GM23338 (cell line): Measurements from ENCODE around the gene SALL2. TPM values are rescaled to one million over a fixed set of nuclear protein-coding genes. Genes with fewer than 3 reads are reported as not detected.

Experiments used
- ATAC-seq: fragments of 200-7000 bp; cut with Tn5 transposase; 3 replicates; pipeline ENCODE4 v1.9.1; 2020
- DNase-seq: peaks from one replicate; pipeline ENCODE4 v3.0.0-alpha.2; 2015; ENCODE audit warnings: low spot score
- H2AFZ ChIP-seq: fragments of 200-600 bp; sonication (generic); 2 replicates; pipeline ENCODE4 v1.8.0; 2016; ENCODE audit warnings: antibody characterized with exemption, mild to moderate bottlenecking, moderate library complexity
- H3F3A ChIP-seq: fragments of 200-600 bp; sonication (generic); replicated peaks from 2 replicates; pipeline ENCODE4 v1.8.0; 2017; ENCODE audit warnings: antibody characterized with exemption, mixed run types, low read depth
- H3K27ac ChIP-seq: fragments of 200-600 bp; sonication (generic); 2 replicates; pipeline ENCODE4 v1.6.1; 2016; ENCODE audit warnings: low read depth
- H3K27me3 ChIP-seq: fragments of 200-600 bp; sonication (generic); 2 replicates; pipeline ENCODE4 v1.8.0; 2016; ENCODE audit warnings: mild to moderate bottlenecking, mixed run types, moderate library complexity; ENCODE audit not compliant: insufficient read depth
- H3K36me3 ChIP-seq: fragments of 200-600 bp; sonication (generic); 2 replicates; pipeline ENCODE4 v1.8.0; 2016; ENCODE audit warnings: mild to moderate bottlenecking; ENCODE audit not compliant: insufficient read depth
- H3K4me1 ChIP-seq: fragments of 200-600 bp; sonication (generic); 2 replicates; pipeline ENCODE4 v1.8.0; 2016; ENCODE audit warnings: mild to moderate bottlenecking, moderate library complexity; ENCODE audit not compliant: insufficient read depth
- H3K4me2 ChIP-seq: fragments of 200-600 bp; sonication (generic); 2 replicates; pipeline ENCODE4 v1.7.1; 2017; ENCODE audit warnings: mixed run types
- H3K4me3 ChIP-seq: fragments of 200-600 bp; sonication (generic); 2 replicates; pipeline ENCODE4 v1.6.1; 2016; ENCODE audit warnings: mixed run types
- H3K79me2 ChIP-seq: fragments of 200-600 bp; sonication (generic); replicated peaks from 2 replicates; pipeline ENCODE4 v1.8.0; 2017; ENCODE audit warnings: mild to moderate bottlenecking; ENCODE audit not compliant: insufficient read depth
- H3K9me2 ChIP-seq: fragments of 200-600 bp; sonication (generic); 2 replicates; pipeline ENCODE4 v1.8.0; 2017; ENCODE audit not compliant: insufficient read depth
- H4K20me1 ChIP-seq: fragments of 200-600 bp; sonication (generic); replicated peaks from 2 replicates; pipeline ENCODE4 v1.8.0; 2017; ENCODE audit warnings: mild to moderate bottlenecking; ENCODE audit not compliant: insufficient read depth
- H3K27ac Mint-ChIP-seq: 2 replicates; pipeline ENCODE4 v1.8.0; 2020; ENCODE audit warnings: inconsistent platforms, mild to moderate bottlenecking, moderate library complexity, mixed read lengths
- H3K27me3 Mint-ChIP-seq: 3 replicates; pipeline ENCODE4 v1.8.0; 2022; ENCODE audit warnings: low read depth, mild to moderate bottlenecking, moderate library complexity, mixed read lengths, inconsistent platforms; ENCODE audit not compliant: insufficient read depth, poor library complexity
- H3K36me3 Mint-ChIP-seq: 3 replicates; pipeline ENCODE4 v1.8.0; 2021; ENCODE audit warnings: low read depth, mild to moderate bottlenecking, inconsistent platforms, moderate library complexity, mixed read lengths
- H3K4me1 Mint-ChIP-seq: 3 replicates; pipeline ENCODE4 v1.8.0; 2020; ENCODE audit warnings: mild to moderate bottlenecking, inconsistent platforms, mixed read lengths
- H3K4me3 Mint-ChIP-seq: 3 replicates; pipeline ENCODE4 v1.8.0; 2021; ENCODE audit warnings: moderate library complexity, mild to moderate bottlenecking, inconsistent platforms, mixed read lengths
- H3K9me3 Mint-ChIP-seq: 3 replicates; pipeline ENCODE4 v1.8.0; 2020; ENCODE audit warnings: moderate library complexity, mild to moderate bottlenecking, inconsistent platforms, mixed read lengths
- CREB1 ChIP-seq: fragments of 250-450 bp; sonication (Bioruptor Pico); IDR thresholded peaks from 2 replicates; pipeline ENCODE4 v1.5.0; 2020; ENCODE audit warnings: low read depth, mild to moderate bottlenecking, moderate library complexity
- POLR2AphosphoS5 ChIP-seq: IDR thresholded peaks from 2 replicates; pipeline ENCODE4 v1.6.1; 2016; ENCODE audit warnings: antibody characterized with exemption, low read depth
- ZNF114 ChIP-seq: fragments of 250-450 bp; sonication (Bioruptor Pico); IDR thresholded peaks from 2 replicates; pipeline ENCODE4 v1.5.0; 2020; ENCODE audit warnings: mild to moderate bottlenecking, moderate library complexity
- ZNF331 ChIP-seq: fragments of 250-450 bp; sonication (Bioruptor Pico); IDR thresholded peaks from 2 replicates; pipeline ENCODE4 v1.5.0; 2020; ENCODE audit warnings: low read depth, mild to moderate bottlenecking, moderate library complexity
- long read RNA-seq: library from polyadenylated mRNA; unstranded; transcript quantifications from one replicate; pipeline ENCODE4 v2.0.0, GENCODE V29; 2020; ENCODE audit not compliant: unreplicated experiment
- polyA plus RNA-seq: library from polyadenylated mRNA; unstranded; fragments of >200 nt; fragmentation: Nextera tagmentation; extraction: Ambion mirVana; gene quantifications from 2 replicates; pipeline ENCODE4 v1.2.1, GENCODE V29; 2016
- total RNA-seq: library from RNA; depleted of rRNA; stranded (reverse); fragments of >200 nt; shearing (Covaris generic); gene quantifications from 2 replicates; pipeline ENCODE4 v1.2.3, GENCODE V29; 2014; rRNA removed
- TF ChIP-seq, protein P1 (sequence below): IDR thresholded peaks from one replicate; pipeline ENCODE4 v1.6.1; 2018; ENCODE audit warnings: antibody characterized with exemption; ENCODE audit not compliant: unreplicated experiment
- TF ChIP-seq, protein P2 (sequence below), 2 experiments: fragments of 200-600 bp in 1 of 2; sonication (generic) in 1 of 2; conservative IDR thresholded peaks; 2 replicates each; pipeline versions ENCODE4 v1.5.1 to v1.6.1; 2016 to 2017; ENCODE audit warnings: antibody characterized with exemption in 2 of 2, low read depth in 2 of 2, mild to moderate bottlenecking in 2 of 2, moderate library complexity in 1 of 2
- TF ChIP-seq, protein P3 (sequence below): IDR thresholded peaks from 2 replicates; pipeline ENCODE4 v1.6.1; 2016; ENCODE audit warnings: antibody characterized with exemption

SALL2 gene
- total RNA-seq (256 and 281 TPM in 2 replicates), polyA plus RNA-seq (121 TPM in 2 replicates)
- long read RNA-seq, partial matches to known transcripts = 2 of 26 reads
- long read RNA-seq, other reads (novel, unspliced or antisense) = 19 of 26 reads

DNA sequence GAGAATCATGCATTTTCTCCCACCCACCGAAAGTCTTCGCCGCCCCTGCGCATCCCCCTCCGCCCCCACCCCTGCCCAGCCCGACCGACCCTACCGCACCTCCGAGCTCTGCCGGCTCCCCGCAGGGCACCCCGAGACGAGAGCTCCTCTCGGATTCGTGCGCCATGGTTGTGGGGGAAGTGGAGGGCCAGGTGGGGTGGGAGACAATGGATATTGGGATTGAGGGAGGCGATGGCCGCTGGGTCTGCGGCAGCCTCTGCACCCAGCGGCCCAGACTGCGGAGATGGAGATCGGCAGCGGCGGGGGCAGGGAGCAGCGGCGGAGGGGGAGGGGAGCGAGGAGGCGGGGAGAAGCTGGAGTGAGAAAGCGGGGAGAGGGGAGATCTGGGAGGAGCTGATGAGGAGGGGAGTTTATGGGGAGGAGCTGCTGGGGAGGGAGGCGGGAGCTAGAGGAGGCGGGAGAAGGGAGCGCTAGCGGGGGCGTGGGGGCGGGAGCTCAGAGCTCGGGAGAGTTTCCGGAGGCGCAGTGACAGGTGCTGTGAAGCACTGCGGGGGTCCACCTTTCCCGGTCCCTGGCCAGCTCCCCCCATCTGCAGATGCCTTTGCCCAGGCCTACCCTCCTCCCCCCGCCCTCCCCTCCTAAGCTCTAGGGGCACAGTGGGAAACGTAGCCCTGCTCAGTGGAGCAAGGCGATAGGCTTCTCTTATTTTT lies at the start of gene SALL2:
Gene SALL2, minus strand, starts transcription at position 385 of the 710 bp plus-strand sequence. Its CDS starts 219 bp downstream, at position 166.
- ATAC-seq = peak; percentile 69
- Histone ChIP-seq H4K20me1 (peaks cover 19% of the 10 kb centered on the region), H3K27ac (peak within 1 kb of the TSS; percentile 99), H2AFZ (no peak within 1 kb of the TSS), H3K79me2 (peaks cover 81% of the 10 kb centered on the region), H3F3A (peaks cover 30% of the 10 kb centered on the region), H3K4me2 (peak within 1 kb of the TSS; percentile 85), H3K9me2 (no peaks in the 10 kb centered on the region), H3K4me1 (peaks cover 76% of the 10 kb centered on the region), H3K4me3 (peak within 1 kb of the TSS; percentile 74), H3K27me3 (no peaks in the 10 kb centered on the region), H3K36me3 (peaks cover 30% of the 10 kb centered on the region)
- DNase-seq = peak; percentile 99
- peak within 1 kb of the TSS; percentile 99 for H3K27ac Mint-ChIP-seq
- peaks cover 72% of the 10 kb centered on the region for H3K36me3 Mint-ChIP-seq
- H3K27me3 Mint-ChIP-seq = peaks cover 39% of the 10 kb centered on the region
- peak within 1 kb of the TSS; percentile 83 for H3K4me3 Mint-ChIP-seq
- no peaks in the 10 kb centered on the region; the same call in 1 of the 3 replicates for H3K9me3 Mint-ChIP-seq
- 0 out of 2 replicates have a peak, but pooled peaks have one; percentile 19 for TF ChIP-seq CREB1
- peak; percentile 66 for TF ChIP-seq POLR2AphosphoS5
- TF ChIP-seq, protein P1, sequence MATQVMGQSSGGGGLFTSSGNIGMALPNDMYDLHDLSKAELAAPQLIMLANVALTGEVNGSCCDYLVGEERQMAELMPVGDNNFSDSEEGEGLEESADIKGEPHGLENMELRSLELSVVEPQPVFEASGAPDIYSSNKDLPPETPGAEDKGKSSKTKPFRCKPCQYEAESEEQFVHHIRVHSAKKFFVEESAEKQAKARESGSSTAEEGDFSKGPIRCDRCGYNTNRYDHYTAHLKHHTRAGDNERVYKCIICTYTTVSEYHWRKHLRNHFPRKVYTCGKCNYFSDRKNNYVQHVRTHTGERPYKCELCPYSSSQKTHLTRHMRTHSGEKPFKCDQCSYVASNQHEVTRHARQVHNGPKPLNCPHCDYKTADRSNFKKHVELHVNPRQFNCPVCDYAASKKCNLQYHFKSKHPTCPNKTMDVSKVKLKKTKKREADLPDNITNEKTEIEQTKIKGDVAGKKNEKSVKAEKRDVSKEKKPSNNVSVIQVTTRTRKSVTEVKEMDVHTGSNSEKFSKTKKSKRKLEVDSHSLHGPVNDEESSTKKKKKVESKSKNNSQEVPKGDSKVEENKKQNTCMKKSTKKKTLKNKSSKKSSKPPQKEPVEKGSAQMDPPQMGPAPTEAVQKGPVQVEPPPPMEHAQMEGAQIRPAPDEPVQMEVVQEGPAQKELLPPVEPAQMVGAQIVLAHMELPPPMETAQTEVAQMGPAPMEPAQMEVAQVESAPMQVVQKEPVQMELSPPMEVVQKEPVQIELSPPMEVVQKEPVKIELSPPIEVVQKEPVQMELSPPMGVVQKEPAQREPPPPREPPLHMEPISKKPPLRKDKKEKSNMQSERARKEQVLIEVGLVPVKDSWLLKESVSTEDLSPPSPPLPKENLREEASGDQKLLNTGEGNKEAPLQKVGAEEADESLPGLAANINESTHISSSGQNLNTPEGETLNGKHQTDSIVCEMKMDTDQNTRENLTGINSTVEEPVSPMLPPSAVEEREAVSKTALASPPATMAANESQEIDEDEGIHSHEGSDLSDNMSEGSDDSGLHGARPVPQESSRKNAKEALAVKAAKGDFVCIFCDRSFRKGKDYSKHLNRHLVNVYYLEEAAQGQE = no peak
- peaks cover 84% of the 10 kb centered on the region for H3K4me1 Mint-ChIP-seq

DNA sequence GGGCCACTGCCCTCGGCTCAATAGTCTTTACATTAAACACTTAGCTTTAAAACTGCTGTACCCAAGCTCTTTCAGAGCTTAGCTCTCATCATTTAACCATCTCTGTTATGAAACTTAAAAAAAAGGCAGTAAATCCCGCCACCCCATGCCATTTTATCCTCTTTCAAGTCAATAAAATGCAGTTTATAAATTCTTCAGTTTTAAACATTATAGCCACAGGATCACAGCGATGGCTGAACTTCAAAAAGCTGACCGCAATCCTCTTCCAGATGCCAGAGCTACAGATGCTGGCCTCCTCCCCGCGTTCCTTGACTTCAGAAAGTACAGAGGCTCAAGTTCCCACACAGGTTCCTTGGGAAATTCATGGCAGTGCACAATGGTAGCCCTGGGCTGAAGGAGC lies 49.5 kb upstream of the SALL2 start:
- Mint-ChIP-seq H3K4me3 (no peak overlapping the region), H3K9me3 (peaks cover 9% of the 10 kb centered on the region), H3K4me1 (no peaks in the 10 kb centered on the region), H3K27me3 (peaks cover 7% of the 10 kb centered on the region), H3K36me3 (0 out of 3 replicates have a peak, but pooled peaks cover 2% of the 10 kb centered on the region), H3K27ac (no peak overlapping the region)
- Histone ChIP-seq H3K9me2 (no peaks in the 10 kb centered on the region), H3F3A (no peaks in the 10 kb centered on the region), H4K20me1 (no peaks in the 10 kb centered on the region), H3K27me3 (no peaks in the 10 kb centered on the region), H3K4me3 (no peak overlapping the region), H3K27ac (no peak overlapping the region), H3K36me3 (no peaks in the 10 kb centered on the region), H3K4me2 (no peak overlapping the region), H3K79me2 (no peaks in the 10 kb centered on the region), H3K4me1 (no peaks in the 10 kb centered on the region), H2AFZ (peak overlapping the region; percentile 74)
- DNase-seq (peak; percentile 6), ATAC-seq (peak; percentile 31; the same call in 2 of the 3 replicates)
- TF ChIP-seq, protein P2, sequence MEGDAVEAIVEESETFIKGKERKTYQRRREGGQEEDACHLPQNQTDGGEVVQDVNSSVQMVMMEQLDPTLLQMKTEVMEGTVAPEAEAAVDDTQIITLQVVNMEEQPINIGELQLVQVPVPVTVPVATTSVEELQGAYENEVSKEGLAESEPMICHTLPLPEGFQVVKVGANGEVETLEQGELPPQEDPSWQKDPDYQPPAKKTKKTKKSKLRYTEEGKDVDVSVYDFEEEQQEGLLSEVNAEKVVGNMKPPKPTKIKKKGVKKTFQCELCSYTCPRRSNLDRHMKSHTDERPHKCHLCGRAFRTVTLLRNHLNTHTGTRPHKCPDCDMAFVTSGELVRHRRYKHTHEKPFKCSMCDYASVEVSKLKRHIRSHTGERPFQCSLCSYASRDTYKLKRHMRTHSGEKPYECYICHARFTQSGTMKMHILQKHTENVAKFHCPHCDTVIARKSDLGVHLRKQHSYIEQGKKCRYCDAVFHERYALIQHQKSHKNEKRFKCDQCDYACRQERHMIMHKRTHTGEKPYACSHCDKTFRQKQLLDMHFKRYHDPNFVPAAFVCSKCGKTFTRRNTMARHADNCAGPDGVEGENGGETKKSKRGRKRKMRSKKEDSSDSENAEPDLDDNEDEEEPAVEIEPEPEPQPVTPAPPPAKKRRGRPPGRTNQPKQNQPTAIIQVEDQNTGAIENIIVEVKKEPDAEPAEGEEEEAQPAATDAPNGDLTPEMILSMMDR (conservative IDR thresholded peaks at IDR 0.05; ENCODE audit: low read depth in 2 of 2) = no peak
- no peak for TF ChIP-seq ZNF331
- TF ChIP-seq, protein P3, sequence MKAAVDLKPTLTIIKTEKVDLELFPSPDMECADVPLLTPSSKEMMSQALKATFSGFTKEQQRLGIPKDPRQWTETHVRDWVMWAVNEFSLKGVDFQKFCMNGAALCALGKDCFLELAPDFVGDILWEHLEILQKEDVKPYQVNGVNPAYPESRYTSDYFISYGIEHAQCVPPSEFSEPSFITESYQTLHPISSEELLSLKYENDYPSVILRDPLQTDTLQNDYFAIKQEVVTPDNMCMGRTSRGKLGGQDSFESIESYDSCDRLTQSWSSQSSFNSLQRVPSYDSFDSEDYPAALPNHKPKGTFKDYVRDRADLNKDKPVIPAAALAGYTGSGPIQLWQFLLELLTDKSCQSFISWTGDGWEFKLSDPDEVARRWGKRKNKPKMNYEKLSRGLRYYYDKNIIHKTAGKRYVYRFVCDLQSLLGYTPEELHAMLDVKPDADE = no peak
- no peak for TF ChIP-seq POLR2AphosphoS5
- TF ChIP-seq, protein P1 = no peak
- TF ChIP-seq ZNF114 (CRISPR knock-in tag) = no peak
